IPS-NIHi7 (cell line): ENCODE measurements around the gene LRP1B.
A peak's percentile ranks its signal among the peaks of the same experiment; 100 is the strongest.

Experiments used
- DNase-seq: peaks from one replicate; pipeline ENCODE4 v3.0.0; 2012; ENCODE audit warnings: mixed read lengths; ENCODE audit errors: extremely low spot score

The LRP1B gene

GRCh38 chr2:141666191-141666590, 464.6 kb downstream of the LRP1B start:
- no peak for DNase-seq

- no peak for DNase-seq
Observed at GRCh38 chr2:141660232-141660631, 470.6 kb downstream of the LRP1B start.

GRCh38 chr2:141654311-141654710, 476.5 kb downstream of the LRP1B start:
- DNase-seq = no peak

GRCh38 chr2:141653184-141653583, 477.6 kb downstream of the LRP1B start:
- no peak for DNase-seq

- DNase-seq = no peak
Observed at GRCh38 chr2:141652308-141652707, 478.5 kb downstream of the LRP1B start.

GRCh38 chr2:141647353-141647752, 483.5 kb downstream of the LRP1B start:
- no peak for DNase-seq

DNA sequence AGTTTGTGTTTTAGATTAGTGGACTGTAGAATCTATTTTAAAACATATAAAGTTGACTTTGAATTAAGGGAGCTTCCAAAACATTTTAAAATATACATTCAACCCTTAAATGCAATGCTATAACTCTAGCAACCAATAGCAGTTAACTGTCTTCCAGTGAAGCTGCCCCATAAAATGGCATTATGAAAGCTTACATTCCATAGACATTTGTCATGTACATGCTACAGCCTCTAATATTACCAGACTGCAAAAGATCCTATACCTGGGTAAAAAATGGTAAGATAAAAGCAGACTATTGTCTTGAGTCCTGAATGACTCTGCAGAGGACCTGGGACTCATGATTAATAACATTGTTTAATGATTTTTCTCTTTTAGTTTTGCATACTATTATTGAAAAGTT, 489.4 kb downstream of the LRP1B start:
- no peak for DNase-seq

GRCh38 chr2:141639809-141640208, 491.0 kb downstream of the LRP1B start:
- DNase-seq = no peak

DNA sequence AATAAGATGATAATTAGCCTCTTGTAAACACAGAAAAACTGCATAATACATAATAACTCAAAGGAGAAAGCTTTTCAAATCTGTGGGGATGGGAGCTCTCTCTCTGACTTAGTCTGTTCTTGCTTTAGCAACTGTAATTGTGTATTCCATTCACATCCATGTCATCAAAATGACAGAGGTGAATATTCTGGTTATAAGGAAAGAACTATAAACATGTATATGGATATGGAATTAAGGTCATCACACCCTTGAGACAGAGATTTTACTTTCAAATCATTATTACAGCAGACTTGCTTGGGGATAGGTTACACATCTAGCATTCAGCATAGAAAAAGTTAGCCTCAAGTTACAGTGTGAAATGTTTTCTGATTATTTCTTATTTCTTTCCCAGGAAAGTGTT, 497.7 kb downstream of the LRP1B start:
- DNase-seq = no peak

GRCh38 chr2:141630407-141630930, 500.3 kb downstream of the LRP1B start:
- DNase-seq = no peak

GRCh38 chr2:141620372-141620771, 510.4 kb downstream of the LRP1B start:
- DNase-seq = no peak

DNA sequence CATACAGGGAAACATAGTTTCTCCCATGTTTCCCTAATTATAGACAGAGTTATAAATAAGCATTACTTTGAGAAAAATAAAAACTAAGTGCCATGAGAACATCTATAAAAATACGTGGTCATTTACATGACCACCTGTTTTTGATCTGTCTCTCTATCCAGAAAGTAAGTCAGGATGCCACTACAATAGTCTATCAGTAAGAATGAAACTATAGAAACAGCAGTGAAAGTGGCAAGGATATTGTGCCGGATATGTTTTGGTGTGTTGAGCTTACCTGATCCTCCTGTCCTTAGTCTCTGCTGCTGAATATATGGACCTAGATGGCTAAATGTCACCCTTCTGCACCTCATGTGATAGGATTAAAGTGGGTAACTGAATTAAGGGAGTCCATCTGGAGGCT, 512.4 kb downstream of the LRP1B start:
- DNase-seq = no peak

- no peak for DNase-seq
Observed at GRCh38 chr2:141611981-141612380, 518.8 kb downstream of the LRP1B start.

DNA sequence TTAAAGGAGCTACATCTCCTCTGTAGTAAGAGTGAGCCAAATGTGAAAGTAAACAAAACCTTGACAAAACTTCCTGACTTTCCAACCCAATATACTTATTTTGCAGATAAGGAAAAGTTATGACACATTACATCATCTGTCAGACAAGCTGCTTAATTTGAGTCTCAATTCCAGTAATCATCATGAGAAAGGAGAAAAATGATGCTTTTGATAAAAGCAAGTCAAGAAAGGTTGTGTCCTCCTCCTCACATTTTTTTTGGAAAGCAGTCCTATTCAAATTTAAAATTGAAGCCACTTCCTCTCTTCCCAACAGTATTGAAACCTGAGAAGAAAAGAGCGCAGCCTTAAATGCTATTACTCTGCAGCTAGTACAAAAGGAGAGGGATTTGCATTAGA, 519.6 kb downstream of the LRP1B start:
- peak; percentile 35 for DNase-seq

GRCh38 chr2:141610564-141611175, 520.1 kb downstream of the LRP1B start:
- peak; percentile 14 for DNase-seq

- DNase-seq = no peak
Observed at GRCh38 chr2:141605163-141605562, 525.7 kb downstream of the LRP1B start.

GRCh38 chr2:141601511-141602152, 529.2 kb downstream of the LRP1B start:
- DNase-seq = no peak

GRCh38 chr2:141599721-141600120, 531.1 kb downstream of the LRP1B start:
- DNase-seq = no peak

- DNase-seq = no peak
Observed at GRCh38 chr2:141598982-141599381, 531.8 kb downstream of the LRP1B start.

DNA sequence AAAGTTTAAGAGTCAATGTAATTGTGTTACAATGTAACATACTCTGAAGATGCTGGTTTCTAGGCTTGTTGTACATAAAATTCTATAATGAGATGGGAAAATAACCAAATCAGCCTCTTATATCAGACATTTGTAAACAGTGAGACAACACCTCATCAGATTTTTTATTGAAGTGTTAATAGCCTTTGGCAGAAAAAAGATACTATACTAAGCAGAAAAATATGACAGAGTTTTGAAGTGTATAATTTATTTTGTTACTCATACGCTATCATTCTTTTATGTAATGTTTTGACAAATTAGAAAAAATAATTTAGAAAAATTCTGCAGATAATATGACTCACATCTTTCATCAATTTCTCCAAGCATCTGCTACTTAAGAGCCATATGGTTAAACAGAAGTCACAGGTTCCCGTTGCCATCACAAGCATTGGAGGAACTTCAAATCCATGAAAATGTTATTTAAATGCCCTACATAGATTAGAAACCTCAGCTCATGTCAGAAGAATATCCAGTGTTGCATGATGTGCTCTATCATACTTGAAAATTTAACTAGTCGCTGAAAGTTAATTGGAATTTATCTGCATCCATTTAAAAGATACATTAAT, 535.4 kb downstream of the LRP1B start:
- no peak for DNase-seq

DNA sequence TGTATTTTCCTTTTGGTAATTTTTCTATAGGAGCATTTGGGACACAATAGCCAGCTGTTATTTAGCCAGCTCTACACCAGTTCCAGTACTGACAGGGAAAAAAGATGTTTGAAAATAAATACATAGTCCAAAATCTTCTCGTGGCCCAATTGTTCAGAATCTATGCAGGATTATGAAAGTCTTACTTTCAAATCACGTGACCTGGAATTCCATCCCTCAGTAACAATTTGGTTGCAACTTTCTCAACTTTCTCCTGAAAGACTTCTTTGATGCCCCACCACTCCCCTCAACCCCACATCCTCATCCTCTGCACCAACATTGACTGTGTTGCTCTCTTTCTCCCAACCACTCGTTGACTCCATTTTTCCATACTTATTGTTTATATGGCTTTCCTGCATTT, 539.0 kb downstream of the LRP1B start:
- no peak for DNase-seq

DNA sequence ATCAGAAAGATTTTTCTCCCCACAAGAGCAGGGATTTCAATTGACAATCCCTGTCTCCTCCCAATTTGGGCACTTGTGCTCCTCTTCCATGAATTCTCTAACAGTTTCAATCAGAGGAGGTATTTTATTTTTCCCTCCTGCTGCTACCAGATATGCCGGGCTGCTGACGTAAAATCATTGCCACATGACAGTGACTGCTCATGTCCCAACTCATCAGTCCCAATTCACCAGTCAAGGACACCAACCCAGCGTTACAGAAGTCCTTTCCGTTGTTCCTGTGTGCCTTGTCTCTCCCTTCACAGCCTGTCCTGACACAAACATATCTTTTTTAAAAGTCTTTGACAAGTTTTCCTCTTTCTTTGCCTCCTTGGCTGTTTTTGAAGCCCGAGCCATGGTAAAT, 540.2 kb downstream of the LRP1B start:
- no peak for DNase-seq

DNA sequence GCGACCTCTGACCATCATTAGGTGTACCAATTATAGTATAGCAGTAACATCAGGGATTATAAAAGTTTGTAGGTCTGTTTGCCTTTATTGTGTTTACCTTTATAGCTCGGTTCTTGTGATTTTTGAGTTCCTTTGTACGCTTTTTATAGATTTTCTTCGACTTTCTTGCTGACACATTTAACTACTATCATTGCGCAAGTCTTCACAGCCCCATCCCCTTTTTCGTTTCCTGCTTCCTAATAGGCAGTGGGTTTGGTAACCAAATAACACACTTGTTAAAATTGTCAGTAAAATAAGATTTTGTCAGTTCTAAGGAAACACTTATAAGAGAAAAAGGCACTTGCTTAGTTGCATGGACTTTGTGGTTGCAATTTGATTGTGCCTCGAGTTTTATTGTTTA, 541.5 kb downstream of the LRP1B start:
- DNase-seq = no peak
